IPS DF 4.7 (cell line): ENCODE measurements around the gene NPC2.
A peak's percentile ranks its signal among the peaks of the same experiment; 100 is the strongest.

Experiments
- DNase-seq: peaks from one replicate; pipeline ENCODE4 v3.0.0-alpha.2; 2013; ENCODE audit warnings: low spot score; ENCODE audit errors: extremely low read depth

NPC2 gene

GRCh38 chr14:74503291-74503937 is 10.3 kb upstream of the NPC2 start:
- no peak for DNase-seq

GRCh38 chr14:74502236-74503019 is 9.3 kb upstream of the NPC2 start:
- DNase-seq = no peak

- DNase-seq = no peak
These were observed 8.6 kb upstream of the NPC2 start for GRCh38 chr14:74501691-74502090.

DNA sequence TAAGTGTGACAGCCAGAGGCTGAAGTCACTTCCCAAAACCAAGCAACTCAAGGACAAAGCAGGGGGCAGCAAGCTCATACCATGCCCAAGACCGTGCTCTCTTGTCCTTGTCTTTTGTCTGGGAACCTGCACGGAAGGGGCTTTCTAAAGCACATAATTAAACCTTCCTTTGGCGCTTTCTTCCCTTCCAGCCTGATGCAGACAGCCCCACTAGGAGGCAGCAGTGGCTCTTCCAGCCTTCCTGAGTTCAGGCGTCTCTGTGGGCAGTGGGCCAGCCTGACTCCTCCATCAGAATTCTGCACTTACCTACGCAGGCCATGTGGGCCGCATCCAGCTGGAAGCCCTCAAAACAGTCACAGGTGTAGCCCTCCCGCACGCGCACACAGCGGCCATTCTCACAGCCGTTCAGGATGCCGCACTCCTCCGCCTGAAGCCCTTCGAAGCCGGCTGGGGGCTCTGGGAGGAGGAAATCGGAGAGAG is 8.1 kb upstream of the NPC2 start:
- no peak for DNase-seq

DNA sequence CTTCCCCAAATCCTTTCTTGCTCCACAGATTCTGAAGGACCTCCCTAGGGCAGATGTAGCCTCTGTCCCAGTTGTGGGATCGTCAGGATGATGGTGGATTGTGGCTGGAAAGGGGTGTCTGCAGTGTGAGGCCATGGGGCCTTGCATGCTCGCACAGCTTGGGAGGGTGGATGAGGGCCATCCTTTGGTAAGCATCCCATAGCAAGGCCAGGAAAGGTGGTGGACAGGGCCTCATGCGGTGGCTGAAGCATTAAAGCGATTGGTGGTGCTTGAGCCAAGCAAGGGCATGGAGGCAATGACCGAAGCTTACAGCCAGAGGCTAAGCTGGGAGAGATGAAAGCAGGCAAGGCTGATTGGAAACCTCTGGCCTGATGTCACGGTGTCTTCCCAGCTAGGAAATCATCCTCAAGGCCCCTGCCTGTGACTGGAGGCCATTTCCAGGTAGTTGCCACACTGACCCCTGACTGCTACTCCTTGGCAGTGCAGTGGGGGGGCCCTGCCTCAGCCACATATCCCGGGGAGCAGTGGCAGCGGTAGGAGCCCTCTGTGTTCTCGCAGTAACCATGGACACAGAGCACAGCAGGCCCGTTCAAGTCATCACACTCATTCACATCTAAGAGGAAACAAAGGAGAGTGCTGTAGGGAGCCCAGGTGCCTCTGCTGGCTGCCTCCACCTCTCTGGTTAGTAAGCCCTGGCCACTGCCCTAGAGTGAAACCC is 7.5 kb upstream of the NPC2 start:
- DNase-seq = no peak

DNA sequence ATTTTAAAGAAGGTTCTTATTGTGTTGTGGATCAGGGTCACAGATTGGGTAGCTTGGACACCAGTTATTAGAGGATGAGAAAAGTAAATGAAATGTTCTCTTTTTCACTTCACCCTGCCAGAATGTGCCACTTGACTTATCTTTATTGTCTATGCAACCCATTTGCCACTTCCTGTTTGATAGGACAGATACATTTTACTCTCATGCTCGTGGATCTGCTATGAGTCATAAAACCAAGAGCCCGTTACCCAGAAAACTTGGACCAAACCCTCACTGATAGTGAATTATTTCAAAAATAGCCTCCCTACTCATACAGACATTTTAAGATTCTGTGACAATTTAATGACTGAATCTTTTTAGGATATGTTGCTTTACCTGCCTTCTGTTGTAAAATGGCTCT is 2.3 kb upstream of the NPC2 start:
- no peak for DNase-seq

- peak; percentile 92 for DNase-seq
These were observed 497 bp upstream of the NPC2 start, which contains the start of gene ISCA2 for GRCh38 chr14:74493343-74494261. Gene ISCA2 (plus strand): TSS chr14:74493765. CDS start chr14:74493775, 10 bp downstream.

GRCh38 chr14:74491956-74492775 is 939 bp downstream of the NPC2 start:
- no peak for DNase-seq

DNA sequence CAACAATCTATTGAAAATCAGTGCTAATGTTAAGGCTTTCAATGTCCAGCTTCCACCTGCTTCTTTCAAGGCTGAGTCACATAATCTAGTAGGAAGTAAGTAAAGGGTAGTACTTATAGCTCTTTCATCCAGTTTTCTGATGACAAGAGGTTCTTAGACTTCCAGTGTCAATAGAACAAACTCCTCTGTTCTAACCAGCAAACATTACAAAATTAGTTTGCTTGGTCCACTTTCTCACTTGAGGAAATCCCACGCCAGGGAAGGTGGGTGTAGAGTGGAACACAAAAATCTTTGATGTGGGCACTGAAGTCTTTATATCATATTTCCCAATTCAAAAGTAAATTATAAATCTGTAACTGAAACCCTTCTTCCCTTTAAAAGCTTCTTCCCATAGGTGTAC is 2.6 kb downstream of the NPC2 start:
- DNase-seq = no peak

DNA sequence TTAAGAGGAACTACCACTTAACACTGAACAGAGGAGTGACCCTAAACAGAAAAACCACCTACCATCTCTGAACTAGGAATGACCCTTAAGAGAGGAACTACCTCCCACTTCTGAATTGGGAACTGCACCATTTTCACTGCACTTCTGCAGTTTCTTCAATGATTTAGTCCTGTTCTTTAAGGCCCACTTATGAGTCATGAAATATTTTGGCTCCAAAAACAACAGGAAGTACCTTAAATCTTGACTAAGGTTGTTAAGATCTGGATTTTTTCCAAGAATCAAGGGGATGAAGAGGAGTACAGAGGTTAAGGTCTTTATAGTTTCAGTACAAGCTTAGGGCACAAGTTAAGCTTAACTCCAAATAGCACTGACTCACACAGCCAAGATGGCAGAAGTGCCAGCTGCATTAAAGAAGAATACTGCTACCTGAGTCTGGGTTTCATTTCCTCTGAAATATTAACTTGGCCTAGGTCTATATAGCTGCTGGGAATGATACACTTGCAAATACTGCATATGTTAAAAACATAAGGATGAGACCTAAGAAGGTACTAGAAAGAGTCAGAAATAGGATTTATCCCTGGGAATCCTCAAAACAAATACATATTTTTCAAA is 4.2 kb downstream of the NPC2 start:
- DNase-seq = no peak

DNA sequence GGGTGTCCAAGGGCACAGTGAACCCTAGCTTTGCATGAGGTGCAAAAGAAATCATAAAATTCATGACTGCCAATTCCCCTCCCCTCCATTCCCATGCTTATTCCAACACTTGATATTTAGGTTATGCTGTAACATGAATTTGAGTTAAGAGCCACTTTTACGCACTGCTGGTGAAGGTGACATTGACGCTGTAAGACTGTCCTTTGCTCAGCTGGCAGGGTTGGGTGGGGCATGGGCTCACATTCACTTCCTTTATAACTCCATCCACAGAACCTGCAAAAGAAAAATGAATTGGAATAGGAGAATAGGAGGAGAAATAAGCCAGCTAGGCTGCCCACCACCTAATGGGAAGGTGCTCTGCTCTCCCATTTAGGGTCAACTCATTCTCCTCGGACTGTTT is 6.9 kb downstream of the NPC2 start:
- no peak for DNase-seq

DNA sequence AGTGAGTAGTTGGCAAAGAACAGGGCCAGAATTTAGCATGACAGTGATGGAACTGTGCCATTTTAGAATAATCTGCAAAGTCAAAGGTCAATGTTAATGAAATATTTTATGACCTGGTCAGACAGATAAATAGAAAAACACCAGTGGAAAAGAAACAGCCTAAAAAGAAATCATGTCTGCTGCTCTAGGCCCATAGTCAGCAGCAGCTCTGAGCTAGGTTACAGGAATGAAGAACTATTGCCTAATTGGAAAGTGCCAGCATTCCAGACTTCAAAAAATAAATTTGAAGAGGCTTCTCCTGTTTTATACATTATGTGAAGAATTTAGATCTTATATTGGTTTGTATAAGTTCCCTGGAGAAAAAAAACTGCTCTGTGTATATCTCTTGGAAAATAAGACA is 9.8 kb downstream of the NPC2 start:
- DNase-seq = no peak

GRCh38 chr14:74482571-74482970 is 10.5 kb downstream of the NPC2 start:
- DNase-seq = no peak

- DNase-seq = no peak
These were observed 13.1 kb downstream of the NPC2 start for GRCh38 chr14:74480046-74480445.

GRCh38 chr14:74478996-74479635 is 14.0 kb downstream of the NPC2 start:
- DNase-seq = no peak

- DNase-seq = no peak
These were observed 16.5 kb downstream of the NPC2 start for GRCh38 chr14:74476607-74477006.

DNA sequence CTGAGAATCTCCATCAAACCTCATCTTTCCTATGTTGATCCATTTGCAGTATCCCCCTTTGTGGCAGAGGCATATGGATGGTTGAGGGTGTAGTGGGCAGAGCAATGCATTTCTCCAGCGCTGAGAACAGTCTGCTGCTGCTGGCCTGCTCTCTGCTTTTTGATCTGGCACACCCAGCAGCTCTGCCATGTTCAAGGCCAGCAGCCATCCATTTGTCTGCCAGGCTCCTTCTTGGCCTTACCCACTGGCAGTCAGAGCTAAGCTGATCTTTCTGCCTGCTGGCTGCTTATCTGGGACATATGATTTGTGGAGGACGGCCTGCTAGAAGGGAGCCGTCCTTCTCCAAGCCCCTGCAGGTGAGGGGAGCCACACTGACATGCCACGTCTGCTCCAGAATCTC is 17.0 kb downstream of the NPC2 start:
- no peak for DNase-seq

- DNase-seq = no peak
These were observed 17.4 kb downstream of the NPC2 start for GRCh38 chr14:74475678-74476077.

DNA sequence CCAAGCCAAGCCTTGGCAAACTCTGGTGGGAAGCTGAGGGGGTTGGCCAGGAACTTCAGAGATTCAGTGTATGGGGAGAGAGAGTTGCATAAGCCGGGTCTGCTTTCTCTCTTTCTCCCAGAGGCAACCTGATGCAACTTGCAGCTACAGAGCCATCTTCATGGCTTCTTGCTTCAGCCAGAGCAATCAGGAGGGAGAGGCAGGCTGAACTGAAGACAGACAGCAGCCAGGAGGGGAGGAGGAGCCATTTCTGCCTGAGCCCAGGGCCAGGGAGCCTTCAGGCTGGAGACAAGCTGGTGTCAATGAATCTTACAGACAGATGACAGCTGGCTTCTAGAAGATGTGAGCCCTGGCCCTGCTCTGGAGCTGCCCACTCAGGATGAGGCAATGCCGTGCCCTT is 18.7 kb downstream of the NPC2 start:
- DNase-seq = no peak
